IPS-18c (cell line): ENCODE measurements around the gene SH3BP5L.
"Not testable (repeated sequence)": the region's sequence is repeated elsewhere in the genome, so short reads cannot be mapped to it uniquely, and the experiment has no call there.

ENCODE experiments used
- H3K4me3 ChIP-seq: 2 replicates; pipeline ENCODE4 v1.7.0; 2013; ENCODE audit warnings: low read depth, mild to moderate bottlenecking, low read length, moderate library complexity; ENCODE audit not compliant: insufficient read depth
- H3K9me3 ChIP-seq: one replicate; pipeline ENCODE4 v1.6.1; 2013; ENCODE audit warnings: mild to moderate bottlenecking, low read length, moderate library complexity; ENCODE audit not compliant: control insufficient read depth, insufficient read depth

SH3BP5L gene

DNA sequence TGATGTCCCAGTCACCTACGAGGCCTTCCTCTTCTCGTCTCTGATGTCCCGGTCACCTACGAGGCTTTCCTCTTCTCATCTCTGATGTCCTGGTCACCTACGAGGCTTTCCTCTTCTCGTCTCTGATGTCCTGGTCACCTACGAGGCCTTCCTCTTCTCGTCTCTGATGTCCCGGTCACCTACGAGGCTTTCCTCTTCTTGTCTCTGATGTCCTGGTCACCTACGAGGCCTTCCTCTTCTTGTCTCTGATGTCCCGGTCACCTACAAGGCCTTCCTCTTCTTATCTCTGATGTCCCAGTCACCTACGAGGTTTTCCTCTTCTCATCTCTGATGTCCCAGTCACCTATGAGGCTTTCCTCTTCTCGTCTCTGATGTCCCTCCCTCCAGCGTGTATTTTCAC, 22.2 kb downstream of the SH3BP5L start:
- H3K4me3 ChIP-seq, H3K9me3 ChIP-seq: not testable (repeated sequence)

DNA sequence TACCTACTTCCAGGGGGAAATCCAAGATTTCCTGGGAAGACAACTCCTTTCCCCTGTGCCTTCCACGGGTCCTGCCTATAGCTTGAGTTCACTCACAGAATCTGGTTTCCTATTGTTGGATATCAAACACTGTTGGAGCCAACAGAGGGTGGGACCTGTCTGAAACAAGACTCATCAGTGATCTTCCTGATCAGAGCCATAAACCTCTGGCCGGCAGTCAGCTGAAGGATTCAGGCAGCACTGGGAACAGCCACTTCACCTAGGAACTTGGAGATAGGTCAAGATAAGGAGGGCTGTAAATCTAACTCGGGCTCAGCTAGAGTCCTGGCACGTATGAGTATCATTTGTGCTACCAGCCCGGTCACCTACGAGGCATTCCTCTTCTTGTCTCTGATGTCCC, 23.3 kb downstream of the SH3BP5L start:
- Histone ChIP-seq H3K9me3 (no peaks in the 10 kb centered on the region), H3K4me3 (no peak overlapping the region)

DNA sequence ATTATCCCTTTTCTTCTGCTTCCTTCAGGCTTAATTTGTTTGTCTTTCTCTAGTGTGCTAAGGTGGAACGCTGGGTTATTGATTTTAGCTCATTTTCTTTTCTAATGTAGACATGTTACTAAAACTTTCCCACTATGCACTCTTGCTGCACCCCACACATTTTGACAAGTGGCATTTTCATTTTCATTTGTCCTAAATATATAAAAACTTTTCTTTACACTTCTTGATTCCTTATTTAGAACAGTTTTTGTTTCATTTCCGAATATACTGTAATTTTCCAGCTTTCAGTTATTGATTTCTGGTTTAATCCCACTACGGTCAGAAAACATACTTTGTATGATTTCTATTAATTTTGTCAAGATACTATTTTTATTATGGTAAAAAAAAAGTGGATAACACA, 25.3 kb downstream of the SH3BP5L start:
- H3K9me3 ChIP-seq = no peaks in the 10 kb centered on the region
- no peak overlapping the region for H3K4me3 ChIP-seq

DNA sequence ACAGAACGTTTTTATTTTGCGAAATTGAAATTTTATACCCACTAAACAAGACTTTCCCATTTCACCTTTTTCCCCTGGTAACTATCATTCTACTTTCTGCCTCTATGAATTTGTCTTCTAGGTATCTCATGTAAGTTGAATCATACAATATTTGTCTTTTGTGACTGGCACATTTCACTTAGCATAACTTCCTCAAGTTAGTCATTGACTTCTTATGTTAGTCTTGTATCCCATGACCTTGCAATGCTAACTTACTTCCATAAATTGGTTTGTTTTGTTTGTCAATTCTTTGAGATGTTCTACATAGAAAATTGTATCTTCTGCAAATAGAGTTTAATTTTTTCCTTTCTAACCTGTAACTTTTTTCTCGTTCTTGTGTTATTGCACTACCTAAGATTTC, 26.9 kb downstream of the SH3BP5L start:
- Histone ChIP-seq H3K9me3 (no peaks in the 10 kb centered on the region), H3K4me3 (no peak overlapping the region)

DNA sequence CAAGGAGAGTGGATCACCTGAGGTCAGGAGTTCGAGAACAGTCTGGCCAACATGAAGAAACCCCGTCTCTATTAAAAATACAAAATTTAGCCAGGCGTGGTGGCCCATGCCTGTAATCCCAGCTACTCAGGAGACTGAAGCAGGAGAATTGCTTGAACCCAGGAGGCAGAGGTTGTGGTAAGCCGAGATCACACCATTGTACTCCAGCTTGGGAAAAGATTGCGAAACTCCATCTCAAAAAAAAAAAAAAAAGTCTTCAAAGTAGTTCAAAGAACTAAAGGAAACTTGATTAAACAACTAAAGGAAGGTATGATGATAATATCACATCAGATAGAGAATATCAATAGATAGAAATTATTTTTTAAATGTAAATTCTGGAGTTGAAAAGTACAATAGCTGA, 31.1 kb downstream of the SH3BP5L start:
- not testable (repeated sequence) for H3K9me3 ChIP-seq, H3K4me3 ChIP-seq

DNA sequence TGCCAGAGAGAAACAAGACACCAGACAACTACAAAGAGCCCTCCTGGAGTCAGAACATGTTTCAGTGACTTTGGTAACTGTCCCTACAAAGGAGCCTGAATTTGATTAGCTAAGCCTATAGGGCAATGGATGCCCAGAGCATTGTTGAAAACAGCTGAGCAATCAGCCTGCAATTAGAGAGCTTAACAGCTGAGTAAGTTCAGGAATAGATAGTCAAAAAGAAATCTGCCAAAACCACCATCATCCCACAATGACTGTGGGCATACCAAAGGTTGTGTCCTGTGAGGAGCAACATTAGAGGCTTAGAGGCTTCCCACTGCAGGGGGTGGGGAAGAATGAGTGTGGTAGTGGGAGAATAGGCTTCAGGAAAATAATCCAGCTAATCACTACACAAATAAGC, 32.1 kb downstream of the SH3BP5L start:
- no peak overlapping the region for H3K4me3 ChIP-seq

DNA sequence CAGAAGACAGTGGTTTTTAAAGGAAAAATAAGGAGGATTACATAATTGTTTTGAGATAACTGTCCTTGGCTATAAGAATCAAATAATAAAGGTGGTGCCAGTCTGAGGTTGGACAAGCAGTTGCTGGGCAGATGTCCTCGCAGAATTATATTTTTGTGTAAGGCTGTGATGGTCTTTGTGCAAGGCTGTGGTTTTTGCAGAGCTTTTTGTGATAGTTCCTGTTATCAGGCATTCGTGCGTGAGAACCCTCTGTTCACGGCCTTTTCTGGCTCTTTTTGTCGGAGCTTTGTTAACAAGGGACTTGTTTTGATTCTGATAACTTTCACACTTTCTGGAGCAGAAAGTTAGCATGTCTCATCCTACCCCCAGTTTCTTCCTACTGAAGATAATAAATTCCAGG, 33.4 kb downstream of the SH3BP5L start:
- H3K9me3 ChIP-seq = no peaks in the 10 kb centered on the region
- no peak overlapping the region for H3K4me3 ChIP-seq

More for the DNA sequence above, 32.1 kb downstream of the SH3BP5L start:
- no peaks in the 10 kb centered on the region for H3K9me3 ChIP-seq

DNA sequence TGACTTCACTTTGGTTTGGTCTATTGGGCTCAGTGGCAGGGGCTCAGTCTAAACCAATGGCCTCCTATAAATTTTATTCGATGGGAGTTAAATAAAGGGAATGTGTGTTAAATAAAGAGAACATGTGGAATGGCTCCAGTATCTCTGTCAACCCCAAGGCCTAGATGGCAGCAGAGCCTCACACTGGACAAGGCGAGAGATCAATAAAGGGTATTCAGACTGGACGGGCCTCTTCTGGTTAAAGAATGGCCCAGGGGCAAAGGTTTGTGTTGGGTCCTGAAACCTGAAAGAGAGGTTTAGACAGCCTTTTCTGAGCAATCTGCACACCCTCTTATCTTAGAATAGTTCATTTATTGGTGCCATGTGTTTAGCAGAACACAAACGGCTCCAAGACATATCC, 34.7 kb downstream of the SH3BP5L start:
- H3K9me3 ChIP-seq = no peaks in the 10 kb centered on the region

DNA sequence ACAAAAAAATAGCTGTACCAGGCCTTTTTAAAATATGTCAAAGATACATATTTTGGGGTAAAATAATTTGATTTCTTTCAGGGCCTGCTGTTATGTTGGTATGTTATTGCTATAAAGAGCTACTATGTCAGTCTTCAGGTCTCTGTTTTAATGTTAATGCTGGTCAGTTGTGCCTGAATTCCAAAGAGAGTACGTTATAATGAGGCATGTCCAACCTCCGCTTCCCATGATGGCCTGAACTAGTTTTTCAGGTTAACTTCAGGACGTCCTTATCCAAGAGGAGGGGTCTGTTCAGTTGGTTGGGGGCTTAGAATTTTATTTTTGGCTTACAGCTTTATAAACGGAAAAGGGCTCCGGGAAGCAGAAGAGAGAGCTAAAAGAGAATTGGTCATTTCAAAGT, 35.3 kb downstream of the SH3BP5L start:
- no peaks in the 10 kb centered on the region for H3K9me3 ChIP-seq

More for the DNA sequence above, 34.7 kb downstream of the SH3BP5L start:
- H3K4me3 ChIP-seq = no peak overlapping the region

DNA sequence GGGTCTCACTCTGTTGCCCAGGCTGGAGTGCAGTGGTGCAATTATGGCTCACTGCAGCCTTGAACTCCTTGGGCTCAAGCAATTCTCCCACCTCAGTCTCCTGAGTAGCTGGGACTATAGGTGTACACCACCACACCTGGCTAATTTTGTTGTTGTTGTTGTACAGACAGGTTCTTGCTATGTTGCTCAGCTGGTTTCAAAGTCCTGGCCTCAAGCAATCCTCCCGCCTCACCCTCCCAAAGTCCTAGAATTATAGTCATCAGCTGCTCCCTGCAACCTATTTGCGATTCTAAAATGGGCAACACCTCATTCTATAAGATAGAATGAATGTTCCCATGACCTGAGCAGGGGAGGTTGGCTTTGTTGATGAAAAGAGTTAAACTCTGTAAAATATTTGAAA, 36.4 kb downstream of the SH3BP5L start:
- H3K9me3 ChIP-seq, H3K4me3 ChIP-seq: not testable (repeated sequence)

More for the DNA sequence above, 35.3 kb downstream of the SH3BP5L start:
- H3K4me3 ChIP-seq = no peak overlapping the region

DNA sequence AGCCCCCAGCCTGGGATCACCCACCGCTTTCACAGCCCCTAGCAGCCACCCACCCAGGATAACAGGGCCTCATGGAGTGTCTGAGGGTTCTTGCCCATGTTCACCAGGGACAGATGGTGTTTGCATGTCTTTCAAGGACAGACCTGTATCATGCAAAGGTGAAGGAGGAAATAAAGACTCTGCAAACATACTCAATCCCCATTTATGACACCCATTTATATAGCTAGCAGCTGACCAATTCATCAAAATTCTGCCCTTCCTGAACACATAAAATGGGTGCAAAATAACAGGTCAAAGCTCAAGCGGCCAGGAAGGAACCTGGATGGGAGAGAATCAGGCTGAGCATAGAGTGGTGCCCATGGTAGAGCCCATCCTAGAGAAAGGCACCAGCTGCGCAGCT, 37.4 kb downstream of the SH3BP5L start:
- H3K9me3 ChIP-seq = no peaks in the 10 kb centered on the region

DNA sequence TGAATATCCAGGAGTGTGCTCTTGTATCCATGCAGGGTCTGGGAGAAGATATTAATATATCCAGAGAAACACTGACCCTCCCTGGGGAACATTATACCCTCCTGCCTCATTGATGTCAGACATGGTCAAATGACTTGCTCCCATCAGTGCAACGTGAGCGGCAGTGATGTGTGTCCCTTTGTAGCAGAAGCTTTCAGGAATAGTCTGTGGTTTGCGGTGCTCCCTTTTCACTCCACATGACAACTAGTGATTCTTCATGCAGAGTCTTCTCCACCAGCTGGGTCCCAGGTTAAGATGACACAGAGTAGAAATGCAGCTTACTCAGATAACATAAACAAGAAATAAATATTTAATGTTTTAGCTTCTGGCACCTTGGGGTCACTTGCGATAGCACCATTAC, 38.3 kb downstream of the SH3BP5L start:
- H3K9me3 ChIP-seq = no peaks in the 10 kb centered on the region
- H3K4me3 ChIP-seq = no peak overlapping the region

More for the DNA sequence above, 37.4 kb downstream of the SH3BP5L start:
- no peak overlapping the region for H3K4me3 ChIP-seq

DNA sequence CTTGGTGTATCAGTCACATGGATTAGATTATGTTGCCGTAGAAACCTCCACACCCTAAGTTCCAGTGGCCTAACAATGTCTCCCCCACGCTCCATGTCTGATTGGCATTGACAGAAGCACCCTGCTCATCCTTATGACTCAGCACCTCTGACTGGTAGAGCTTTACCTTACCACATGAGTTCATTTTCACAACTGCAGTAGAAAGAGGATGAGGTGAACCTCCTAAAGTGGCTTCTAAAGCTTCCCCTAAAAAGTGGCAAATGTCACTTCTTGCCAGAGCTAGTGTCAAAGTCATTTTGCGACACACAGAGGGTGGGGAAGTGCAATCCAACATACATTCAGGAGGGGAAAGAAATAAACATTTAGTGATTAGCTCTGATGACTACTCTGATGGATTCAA, 39.6 kb downstream of the SH3BP5L start:
- Histone ChIP-seq H3K4me3 (no peak overlapping the region), H3K9me3 (no peaks in the 10 kb centered on the region)

DNA sequence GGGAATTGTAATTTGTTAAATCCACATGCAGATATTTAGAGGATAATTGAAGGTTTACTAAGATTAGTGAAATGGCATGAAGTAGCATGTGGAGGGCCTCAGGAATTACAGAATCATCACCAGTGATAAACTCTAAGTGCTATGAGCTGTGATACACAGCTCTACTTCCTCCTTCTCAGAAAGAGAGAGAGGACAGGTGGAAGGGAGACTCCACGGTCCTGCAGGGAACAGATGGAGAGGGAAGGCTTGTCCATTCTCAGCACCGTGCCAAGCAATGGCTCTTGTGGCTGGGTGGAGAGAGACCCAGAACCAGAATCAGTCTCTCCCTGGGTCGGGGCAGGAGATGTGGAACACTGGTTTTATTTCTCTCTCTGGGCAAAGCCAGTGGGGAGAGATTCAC, 42.3 kb downstream of the SH3BP5L start:
- Histone ChIP-seq H3K9me3 (peaks cover 2% of the 10 kb centered on the region), H3K4me3 (no peak overlapping the region)

DNA sequence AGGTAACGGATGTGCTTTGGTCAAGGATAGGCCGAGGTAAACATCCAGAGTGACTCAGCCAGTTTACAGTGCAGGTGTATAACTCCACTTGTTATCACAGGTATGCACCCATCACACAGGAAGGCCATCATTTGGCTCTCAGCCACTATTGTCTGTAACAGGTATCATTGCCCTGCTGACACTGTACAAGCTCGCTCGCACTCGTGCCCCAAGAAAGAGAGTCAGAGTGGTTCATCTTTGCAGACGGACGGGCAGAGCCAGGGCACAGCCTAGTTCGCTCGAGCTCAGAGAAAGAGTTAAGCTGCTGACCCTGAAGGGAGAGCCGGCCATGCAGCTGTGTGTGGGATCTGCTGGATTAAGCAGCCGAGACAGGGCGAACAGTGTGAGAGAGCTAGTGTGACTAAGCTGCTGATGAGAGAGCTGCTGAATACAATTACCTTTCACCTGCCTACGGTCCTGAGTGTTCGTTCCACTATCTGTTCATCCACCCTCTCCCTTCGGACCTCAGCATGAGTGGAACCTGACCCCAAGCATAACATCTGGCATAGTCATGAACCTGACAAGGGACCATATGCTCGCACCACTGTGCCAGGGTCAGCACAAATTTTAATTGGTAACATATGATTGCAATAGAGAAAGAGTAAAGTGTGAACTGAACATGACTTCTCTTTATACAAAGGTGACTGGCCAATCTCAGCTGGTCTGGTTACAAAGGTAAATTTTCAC, 43.1 kb downstream of the SH3BP5L start:
- no peak overlapping the region for H3K4me3 ChIP-seq
- peaks cover 2% of the 10 kb centered on the region for H3K9me3 ChIP-seq

DNA sequence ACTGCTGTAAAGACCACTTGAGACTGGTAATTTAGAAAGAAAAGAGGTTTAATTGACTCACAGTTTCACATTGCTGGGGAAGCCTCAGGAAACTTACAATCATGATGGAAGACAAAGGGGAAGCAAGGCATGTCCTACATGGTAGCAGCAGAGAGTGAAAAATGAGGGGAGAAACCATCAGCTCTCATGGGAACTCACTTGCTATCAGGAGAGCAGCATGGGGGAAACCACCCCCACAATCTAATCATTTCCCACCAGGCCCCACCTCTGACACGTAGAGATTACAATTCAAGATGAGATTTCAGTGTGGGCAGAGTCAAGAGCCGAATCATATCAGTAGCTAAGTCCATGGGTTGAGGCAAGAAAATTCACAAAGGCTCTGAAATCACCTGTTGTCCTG, 46.4 kb downstream of the SH3BP5L start:
- Histone ChIP-seq H3K9me3 (peaks cover 2% of the 10 kb centered on the region), H3K4me3 (no peak overlapping the region)

DNA sequence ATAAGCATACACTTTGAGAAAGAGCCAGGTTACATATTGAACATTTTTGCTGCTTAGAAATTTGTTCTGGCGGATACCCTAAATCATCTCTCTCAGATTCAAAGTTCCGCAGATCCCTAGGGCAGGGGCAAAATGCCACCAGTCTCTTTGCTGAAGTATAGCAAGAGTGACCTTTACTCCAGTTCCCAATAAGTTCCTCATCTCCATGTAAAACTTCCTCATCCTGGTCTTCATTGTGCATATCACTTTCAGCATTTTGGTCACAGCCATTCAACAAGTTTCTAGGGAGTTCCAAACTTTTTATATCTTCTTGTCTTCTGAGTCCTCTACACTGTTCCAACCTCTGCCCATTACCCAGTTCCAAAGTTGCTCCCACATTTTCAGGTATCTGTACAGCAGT, 46.8 kb downstream of the SH3BP5L start:
- H3K4me3 ChIP-seq = no peak overlapping the region
- H3K9me3 ChIP-seq = peaks cover 2% of the 10 kb centered on the region

DNA sequence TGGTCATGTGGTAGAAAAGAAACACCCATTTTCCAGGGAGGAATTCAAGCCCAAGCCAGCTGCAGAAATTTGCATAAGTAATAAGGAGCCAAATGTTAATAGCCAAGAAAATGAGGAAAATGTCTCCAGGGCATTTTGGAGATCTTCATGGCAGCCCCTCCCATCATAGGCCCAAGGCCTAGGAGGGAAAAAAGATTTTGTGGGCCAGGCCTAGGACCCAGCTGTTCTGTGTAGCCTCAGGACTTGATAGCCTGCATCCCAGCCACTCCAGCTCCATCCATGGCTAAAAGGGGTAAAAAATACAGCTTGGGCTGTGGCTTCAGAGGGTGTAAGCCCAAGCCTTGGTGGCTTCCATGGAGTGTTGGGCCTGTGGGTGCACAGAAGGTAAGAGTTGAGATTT, 48.7 kb downstream of the SH3BP5L start:
- H3K9me3 ChIP-seq = peaks cover 2% of the 10 kb centered on the region

DNA sequence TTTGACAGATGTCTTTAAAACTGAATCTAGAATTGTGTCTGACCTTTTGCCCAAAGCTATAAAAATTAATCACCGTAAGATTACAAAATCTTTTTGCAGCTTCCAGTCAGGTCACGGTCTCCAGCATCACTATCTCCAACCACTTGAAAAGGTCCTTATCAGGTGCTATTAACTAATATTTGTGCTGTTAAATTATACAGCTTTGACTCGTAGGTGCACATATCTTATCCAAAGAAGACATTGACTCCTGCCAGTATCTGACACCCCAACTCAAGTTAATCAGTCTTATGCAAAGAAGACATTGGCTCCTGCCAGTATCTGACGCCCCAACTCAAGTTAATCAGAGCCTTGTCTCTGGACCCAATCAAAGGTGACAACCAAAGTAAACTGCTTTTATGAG, 50.3 kb downstream of the SH3BP5L start:
- H3K4me3 ChIP-seq = no peak overlapping the region
- no peaks in the 10 kb centered on the region for H3K9me3 ChIP-seq

More for the DNA sequence above, 48.7 kb downstream of the SH3BP5L start:
- H3K4me3 ChIP-seq = no peak overlapping the region
